Measurements from ENCODE around the gene ARAP1.

DNA sequence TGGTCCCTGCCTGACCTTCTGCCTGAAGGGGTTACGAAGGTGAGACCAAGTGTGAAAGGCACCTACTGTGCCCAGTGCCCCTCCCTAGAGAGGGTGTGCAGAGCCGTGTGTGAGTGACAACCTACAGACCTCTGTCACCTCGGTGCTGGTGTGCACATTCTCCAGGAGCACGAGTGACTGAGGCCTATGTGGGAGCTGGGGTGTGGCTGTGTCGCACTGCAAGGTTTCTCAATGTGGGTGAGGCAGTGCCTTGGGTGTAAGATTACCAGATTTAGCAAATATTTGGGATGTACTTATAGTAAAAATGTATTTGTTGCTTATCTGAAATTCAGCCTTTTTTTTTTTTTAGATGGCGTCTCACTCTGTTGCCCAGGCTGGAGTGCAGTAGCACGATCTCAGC, 36.0 kb upstream of the ARAP1 start:
- TF ChIP-seq, protein P1, sequence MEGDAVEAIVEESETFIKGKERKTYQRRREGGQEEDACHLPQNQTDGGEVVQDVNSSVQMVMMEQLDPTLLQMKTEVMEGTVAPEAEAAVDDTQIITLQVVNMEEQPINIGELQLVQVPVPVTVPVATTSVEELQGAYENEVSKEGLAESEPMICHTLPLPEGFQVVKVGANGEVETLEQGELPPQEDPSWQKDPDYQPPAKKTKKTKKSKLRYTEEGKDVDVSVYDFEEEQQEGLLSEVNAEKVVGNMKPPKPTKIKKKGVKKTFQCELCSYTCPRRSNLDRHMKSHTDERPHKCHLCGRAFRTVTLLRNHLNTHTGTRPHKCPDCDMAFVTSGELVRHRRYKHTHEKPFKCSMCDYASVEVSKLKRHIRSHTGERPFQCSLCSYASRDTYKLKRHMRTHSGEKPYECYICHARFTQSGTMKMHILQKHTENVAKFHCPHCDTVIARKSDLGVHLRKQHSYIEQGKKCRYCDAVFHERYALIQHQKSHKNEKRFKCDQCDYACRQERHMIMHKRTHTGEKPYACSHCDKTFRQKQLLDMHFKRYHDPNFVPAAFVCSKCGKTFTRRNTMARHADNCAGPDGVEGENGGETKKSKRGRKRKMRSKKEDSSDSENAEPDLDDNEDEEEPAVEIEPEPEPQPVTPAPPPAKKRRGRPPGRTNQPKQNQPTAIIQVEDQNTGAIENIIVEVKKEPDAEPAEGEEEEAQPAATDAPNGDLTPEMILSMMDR (IDR thresholded peaks at IDR 0.05): no peak
- no peak for TF ChIP-seq EP300 (IDR thresholded peaks at IDR 0.05)

Measured in sigmoid colon (tissue), 4 donors.